K562 (cell line): ENCODE measurements around the gene MRPL38. TPM values are rescaled to one million over a fixed set of nuclear protein-coding genes. Genes with fewer than 3 reads are reported as not detected.

Experiments used
- ARID2 ChIP-seq: fragments of 450-650 bp; IDR thresholded peaks from 2 replicates; pipeline ENCODE4 v1.6.1; 2017; ENCODE audit warnings: antibody characterized with exemption, mild to moderate bottlenecking
- CBFA2T2 ChIP-seq: fragments of 450-650 bp; conservative IDR thresholded peaks from 2 replicates; pipeline ENCODE4 v1.6.1; 2017; ENCODE audit warnings: mild to moderate bottlenecking
- DIDO1 ChIP-seq: fragments of 450-650 bp; IDR thresholded peaks from 2 replicates; pipeline ENCODE4 v1.6.1; 2016; ENCODE audit warnings: low read depth, missing biosample characterization, missing genetic modification characterization
- ELF1 ChIP-seq: fragments of 200-800 bp; sonication (Bioruptor generic); IDR thresholded peaks from 2 replicates; pipeline ENCODE4 v1.6.1; 2016; ENCODE audit warnings: missing genetic modification characterization, missing compliant biosample characterization
- HDAC2 ChIP-seq: fragments of 450-650 bp; IDR thresholded peaks from 2 replicates; pipeline ENCODE4 v1.6.1; 2016; ENCODE audit warnings: mild to moderate bottlenecking
- HLTF ChIP-seq: fragments of 450-650 bp; IDR thresholded peaks from 2 replicates; pipeline ENCODE4 v1.6.1; 2016
- NELFE ChIP-seq: IDR thresholded peaks from 2 replicates; pipeline ENCODE4 v1.6.1; 2011; ENCODE audit warnings: mild to moderate bottlenecking; ENCODE audit not compliant: insufficient read depth, insufficient read length
- PML ChIP-seq: IDR thresholded peaks from 2 replicates; pipeline ENCODE4 v1.6.1; 2012; ENCODE audit warnings: low read length, inconsistent platforms
- PRPF4 ChIP-seq: fragments of 200-400 bp; formaldehyde crosslinking; IDR thresholded peaks from one replicate; pipeline ENCODE4 v1.6.1; 2017; ENCODE audit warnings: low read length, low read depth, mild to moderate bottlenecking; ENCODE audit not compliant: insufficient read depth, poor library complexity, severe bottlenecking
- SIN3B ChIP-seq: fragments of 450-650 bp; IDR thresholded peaks from 2 replicates; pipeline ENCODE4 v1.6.1; 2017; ENCODE audit warnings: low read depth, mild to moderate bottlenecking, moderate library complexity
- STAT5A ChIP-seq: IDR thresholded peaks from 2 replicates; pipeline ENCODE4 v1.6.1; 2012; ENCODE audit warnings: low read length, inconsistent platforms, borderline replicate concordance
- ZNF561 ChIP-seq: fragments of 450-650 bp; formaldehyde crosslinking; conservative IDR thresholded peaks from 2 replicates; pipeline ENCODE4 v1.4.0; 2020; ENCODE audit warnings: mild to moderate bottlenecking, moderate library complexity
- polyA plus RNA-seq, 8 experiments: library from polyadenylated mRNA; depleted of rRNA in 4 of 8; stranded (reverse) in 5 of 8; unstranded in 3 of 8; fragments of >200 nt; fragmentation: Nextera tagmentation in 2 of 8; fragmentation: Illumina TruSeq in 1 of 8; extraction: Ambion mirVana in 2 of 8; extraction: Trizol in 1 of 8; gene quantifications; 2 replicates each; pipeline versions ENCODE4 v1.2.1 to v1.2.3, GENCODE V29; 2011 to 2014; ENCODE audit warnings: inconsistent platforms in 1 of 8, missing spikeins in 1 of 8
- total RNA-seq, 7 experiments: library from RNA; depleted of rRNA in 6 of 7; stranded (reverse); fragments of >200 nt in 6 of 7; fragmentation: Illumina TruSeq in 2 of 7; extraction: Trizol in 2 of 7; gene quantifications; 2 replicates each; pipeline versions ENCODE4 v1.2.1 to v1.2.3, GENCODE V29; 2011 to 2021; ENCODE audit warnings: low replicate concordance in 1 of 7
- TF ChIP-seq, protein P1 (sequence below): fragments of 450-650 bp; formaldehyde crosslinking; IDR thresholded peaks from 2 replicates; pipeline ENCODE4 v1.4.0; 2020; ENCODE audit warnings: mild to moderate bottlenecking, moderate library complexity
- TF ChIP-seq, protein P2 (sequence below): fragments of 250-450 bp; sonication (Bioruptor Pico); IDR thresholded peaks from 2 replicates; pipeline ENCODE4 v1.4.0; 2020; ENCODE audit warnings: mild to moderate bottlenecking, moderate library complexity
- TF ChIP-seq, protein P3 (sequence below): fragments of 250-450 bp; sonication (Bioruptor Pico); IDR thresholded peaks from 2 replicates; pipeline ENCODE4 v1.4.0; 2020; ENCODE audit warnings: mild to moderate bottlenecking
- TF ChIP-seq, protein P4 (sequence below): fragments of 450-650 bp; formaldehyde crosslinking; IDR thresholded peaks from 2 replicates; pipeline ENCODE4 v1.4.0; 2022; ENCODE audit warnings: missing genetic modification characterization
- TF ChIP-seq, protein P5 (sequence below): fragments of 250-450 bp; sonication (Bioruptor Pico); IDR thresholded peaks from 2 replicates; pipeline ENCODE4 v1.5.0; 2021
- TF ChIP-seq, protein P6 (sequence below): fragments of 250-450 bp; sonication (Bioruptor Pico); IDR thresholded peaks from 2 replicates; pipeline ENCODE4 v1.8.0; 2021; ENCODE audit warnings: borderline replicate concordance, mild to moderate bottlenecking, moderate library complexity; ENCODE audit not compliant: poor library complexity, severe bottlenecking

Gene MRPL38
- total and polyA plus RNA-seq, 9 of the 15 experiments (the other 6 are each of a cell fraction or from before 2014, with no cell fraction given): 4.5 to 154 (median 48.5) TPM

DNA sequence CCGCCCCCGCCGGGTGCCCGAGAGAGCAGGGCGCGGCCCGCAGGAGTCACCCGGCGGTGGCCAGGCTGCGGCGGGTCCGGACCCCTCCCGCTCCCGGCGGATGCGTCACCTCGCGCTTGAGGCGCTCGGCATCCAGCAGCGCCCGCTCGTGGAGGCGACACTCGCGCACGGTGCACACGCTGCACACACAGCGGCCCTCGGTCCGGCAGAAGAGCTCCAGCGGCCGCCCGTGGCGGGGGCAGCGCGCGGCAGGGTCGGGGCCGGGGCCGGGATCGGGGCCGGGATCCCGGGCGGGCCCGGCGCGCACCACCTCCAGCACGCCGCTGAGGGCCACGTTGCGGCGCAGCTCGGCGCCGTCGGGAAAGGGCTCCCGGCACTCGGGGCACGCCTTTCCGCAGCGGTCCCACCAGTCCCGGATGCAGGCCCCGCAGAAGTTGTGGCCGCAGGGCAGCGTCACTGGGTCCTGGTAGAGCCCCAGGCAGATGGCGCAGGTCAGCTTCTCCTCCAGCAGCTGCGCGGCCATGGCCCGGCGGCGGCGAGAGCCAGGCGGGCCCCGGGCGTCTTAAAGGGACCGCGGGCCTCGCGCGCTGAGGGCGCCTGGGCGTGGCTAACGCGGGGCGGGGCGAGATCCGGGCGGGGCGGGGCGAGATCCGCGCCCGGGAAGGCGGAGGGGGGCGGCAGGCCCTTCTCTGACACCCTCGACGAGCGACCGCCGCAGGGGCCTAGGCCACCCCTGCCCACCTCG lies 8.1 kb downstream of the MRPL38 start, which contains the start of gene TRIM65 (continued):
- TF ChIP-seq ZNF561 (CRISPR knock-in tag) (no peak), ARID2 (no peak), STAT5A (no peak), NELFE (no peak), DIDO1 (no peak), PML (no peak), ELF1 (tag) (no peak), PRPF4 (peak; percentile 17), HLTF (no peak), HDAC2 (no peak), CBFA2T2 (no peak), SIN3B (peak; percentile 81)
- TF ChIP-seq, protein P1, sequence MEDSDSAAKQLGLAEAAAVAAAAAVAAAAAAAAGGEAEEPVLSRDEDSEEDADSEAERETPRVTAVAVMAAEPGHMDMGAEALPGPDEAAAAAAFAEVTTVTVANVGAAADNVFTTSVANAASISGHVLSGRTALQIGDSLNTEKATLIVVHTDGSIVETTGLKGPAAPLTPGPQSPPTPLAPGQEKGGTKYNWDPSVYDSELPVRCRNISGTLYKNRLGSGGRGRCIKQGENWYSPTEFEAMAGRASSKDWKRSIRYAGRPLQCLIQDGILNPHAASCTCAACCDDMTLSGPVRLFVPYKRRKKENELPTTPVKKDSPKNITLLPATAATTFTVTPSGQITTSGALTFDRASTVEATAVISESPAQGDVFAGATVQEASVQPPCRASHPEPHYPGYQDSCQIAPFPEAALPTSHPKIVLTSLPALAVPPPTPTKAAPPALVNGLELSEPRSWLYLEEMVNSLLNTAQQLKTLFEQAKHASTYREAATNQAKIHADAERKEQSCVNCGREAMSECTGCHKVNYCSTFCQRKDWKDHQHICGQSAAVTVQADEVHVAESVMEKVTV (CRISPR knock-in tag): peak; percentile 29; the same call in 1 of the 2 replicates
- TF ChIP-seq, protein P2, sequence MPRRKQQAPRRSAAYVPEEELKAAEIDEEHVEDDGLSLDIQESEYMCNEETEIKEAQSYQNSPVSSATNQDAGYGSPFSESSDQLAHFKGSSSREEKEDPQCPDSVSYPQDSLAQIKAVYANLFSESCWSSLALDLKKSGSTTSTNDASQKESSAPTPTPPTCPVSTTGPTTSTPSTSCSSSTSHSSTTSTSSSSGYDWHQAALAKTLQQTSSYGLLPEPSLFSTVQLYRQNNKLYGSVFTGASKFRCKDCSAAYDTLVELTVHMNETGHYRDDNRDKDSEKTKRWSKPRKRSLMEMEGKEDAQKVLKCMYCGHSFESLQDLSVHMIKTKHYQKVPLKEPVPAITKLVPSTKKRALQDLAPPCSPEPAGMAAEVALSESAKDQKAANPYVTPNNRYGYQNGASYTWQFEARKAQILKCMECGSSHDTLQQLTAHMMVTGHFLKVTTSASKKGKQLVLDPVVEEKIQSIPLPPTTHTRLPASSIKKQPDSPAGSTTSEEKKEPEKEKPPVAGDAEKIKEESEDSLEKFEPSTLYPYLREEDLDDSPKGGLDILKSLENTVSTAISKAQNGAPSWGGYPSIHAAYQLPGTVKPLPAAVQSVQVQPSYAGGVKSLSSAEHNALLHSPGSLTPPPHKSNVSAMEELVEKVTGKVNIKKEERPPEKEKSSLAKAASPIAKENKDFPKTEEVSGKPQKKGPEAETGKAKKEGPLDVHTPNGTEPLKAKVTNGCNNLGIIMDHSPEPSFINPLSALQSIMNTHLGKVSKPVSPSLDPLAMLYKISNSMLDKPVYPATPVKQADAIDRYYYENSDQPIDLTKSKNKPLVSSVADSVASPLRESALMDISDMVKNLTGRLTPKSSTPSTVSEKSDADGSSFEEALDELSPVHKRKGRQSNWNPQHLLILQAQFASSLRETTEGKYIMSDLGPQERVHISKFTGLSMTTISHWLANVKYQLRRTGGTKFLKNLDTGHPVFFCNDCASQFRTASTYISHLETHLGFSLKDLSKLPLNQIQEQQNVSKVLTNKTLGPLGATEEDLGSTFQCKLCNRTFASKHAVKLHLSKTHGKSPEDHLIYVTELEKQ (CRISPR knock-in tag): no peak
- TF ChIP-seq, protein P3, sequence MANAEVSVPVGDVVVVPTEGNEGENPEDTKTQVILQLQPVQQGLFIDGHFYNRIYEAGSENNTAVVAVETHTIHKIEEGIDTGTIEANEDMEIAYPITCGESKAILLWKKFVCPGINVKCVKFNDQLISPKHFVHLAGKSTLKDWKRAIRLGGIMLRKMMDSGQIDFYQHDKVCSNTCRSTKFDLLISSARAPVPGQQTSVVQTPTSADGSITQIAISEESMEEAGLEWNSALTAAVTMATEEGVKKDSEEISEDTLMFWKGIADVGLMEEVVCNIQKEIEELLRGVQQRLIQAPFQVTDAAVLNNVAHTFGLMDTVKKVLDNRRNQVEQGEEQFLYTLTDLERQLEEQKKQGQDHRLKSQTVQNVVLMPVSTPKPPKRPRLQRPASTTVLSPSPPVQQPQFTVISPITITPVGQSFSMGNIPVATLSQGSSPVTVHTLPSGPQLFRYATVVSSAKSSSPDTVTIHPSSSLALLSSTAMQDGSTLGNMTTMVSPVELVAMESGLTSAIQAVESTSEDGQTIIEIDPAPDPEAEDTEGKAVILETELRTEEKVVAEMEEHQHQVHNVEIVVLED (CRISPR knock-in tag): peak; percentile 58; the same call in 1 of the 2 replicates
- TF ChIP-seq, protein P4, sequence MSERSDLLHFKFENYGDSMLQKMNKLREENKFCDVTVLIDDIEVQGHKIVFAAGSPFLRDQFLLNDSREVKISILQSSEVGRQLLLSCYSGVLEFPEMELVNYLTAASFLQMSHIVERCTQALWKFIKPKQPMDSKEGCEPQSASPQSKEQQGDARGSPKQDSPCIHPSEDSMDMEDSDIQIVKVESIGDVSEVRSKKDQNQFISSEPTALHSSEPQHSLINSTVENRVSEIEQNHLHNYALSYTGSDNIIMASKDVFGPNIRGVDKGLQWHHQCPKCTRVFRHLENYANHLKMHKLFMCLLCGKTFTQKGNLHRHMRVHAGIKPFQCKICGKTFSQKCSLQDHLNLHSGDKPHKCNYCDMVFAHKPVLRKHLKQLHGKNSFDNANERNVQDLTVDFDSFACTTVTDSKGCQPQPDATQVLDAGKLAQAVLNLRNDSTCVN (CRISPR knock-in tag): no peak
- TF ChIP-seq, protein P5, sequence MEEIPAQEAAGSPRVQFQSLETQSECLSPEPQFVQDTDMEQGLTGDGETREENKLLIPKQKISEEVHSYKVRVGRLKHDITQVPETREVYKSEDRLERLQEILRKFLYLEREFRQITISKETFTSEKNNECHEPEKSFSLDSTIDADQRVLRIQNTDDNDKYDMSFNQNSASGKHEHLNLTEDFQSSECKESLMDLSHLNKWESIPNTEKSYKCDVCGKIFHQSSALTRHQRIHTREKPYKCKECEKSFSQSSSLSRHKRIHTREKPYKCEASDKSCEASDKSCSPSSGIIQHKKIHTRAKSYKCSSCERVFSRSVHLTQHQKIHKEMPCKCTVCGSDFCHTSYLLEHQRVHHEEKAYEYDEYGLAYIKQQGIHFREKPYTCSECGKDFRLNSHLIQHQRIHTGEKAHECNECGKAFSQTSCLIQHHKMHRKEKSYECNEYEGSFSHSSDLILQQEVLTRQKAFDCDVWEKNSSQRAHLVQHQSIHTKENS (CRISPR knock-in tag): no peak
- TF ChIP-seq, protein P6, sequence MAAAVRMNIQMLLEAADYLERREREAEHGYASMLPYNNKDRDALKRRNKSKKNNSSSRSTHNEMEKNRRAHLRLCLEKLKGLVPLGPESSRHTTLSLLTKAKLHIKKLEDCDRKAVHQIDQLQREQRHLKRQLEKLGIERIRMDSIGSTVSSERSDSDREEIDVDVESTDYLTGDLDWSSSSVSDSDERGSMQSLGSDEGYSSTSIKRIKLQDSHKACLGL (CRISPR knock-in tag): no peak
